ENCODE measurements around the gene ZNF121. TPM values are rescaled to one million over a fixed set of nuclear protein-coding genes. Genes with fewer than 3 reads are reported as not detected.
"Not testable (repeated sequence)": the region's sequence is repeated elsewhere in the genome, so short reads cannot be mapped to it uniquely, and the experiment has no call there.

ZNF121 gene
- total RNA-seq, 1 donor from 2014 or later: 60.0 TPM

DNA sequence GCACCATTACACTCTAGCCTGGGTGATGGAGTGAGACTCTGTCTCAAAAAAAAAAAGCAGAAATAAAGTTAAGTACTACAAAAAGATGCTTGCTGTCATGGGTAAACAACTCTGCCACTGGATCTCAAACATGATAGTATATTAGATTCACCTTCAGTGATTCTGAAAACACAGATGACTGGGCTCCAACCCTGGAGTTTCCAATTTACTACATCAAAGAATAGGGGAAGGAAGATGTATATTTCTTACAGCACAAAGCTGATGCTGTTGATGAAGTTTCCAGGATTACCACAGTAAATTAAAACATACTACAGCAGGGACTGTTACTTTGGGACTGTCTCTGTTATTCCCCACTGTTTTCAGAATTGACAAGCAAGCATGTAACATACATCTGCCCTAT, 31.5 kb upstream of the ZNF121 start:
- TF ChIP-seq, protein P1, sequence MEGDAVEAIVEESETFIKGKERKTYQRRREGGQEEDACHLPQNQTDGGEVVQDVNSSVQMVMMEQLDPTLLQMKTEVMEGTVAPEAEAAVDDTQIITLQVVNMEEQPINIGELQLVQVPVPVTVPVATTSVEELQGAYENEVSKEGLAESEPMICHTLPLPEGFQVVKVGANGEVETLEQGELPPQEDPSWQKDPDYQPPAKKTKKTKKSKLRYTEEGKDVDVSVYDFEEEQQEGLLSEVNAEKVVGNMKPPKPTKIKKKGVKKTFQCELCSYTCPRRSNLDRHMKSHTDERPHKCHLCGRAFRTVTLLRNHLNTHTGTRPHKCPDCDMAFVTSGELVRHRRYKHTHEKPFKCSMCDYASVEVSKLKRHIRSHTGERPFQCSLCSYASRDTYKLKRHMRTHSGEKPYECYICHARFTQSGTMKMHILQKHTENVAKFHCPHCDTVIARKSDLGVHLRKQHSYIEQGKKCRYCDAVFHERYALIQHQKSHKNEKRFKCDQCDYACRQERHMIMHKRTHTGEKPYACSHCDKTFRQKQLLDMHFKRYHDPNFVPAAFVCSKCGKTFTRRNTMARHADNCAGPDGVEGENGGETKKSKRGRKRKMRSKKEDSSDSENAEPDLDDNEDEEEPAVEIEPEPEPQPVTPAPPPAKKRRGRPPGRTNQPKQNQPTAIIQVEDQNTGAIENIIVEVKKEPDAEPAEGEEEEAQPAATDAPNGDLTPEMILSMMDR (conservative IDR thresholded peaks at IDR 0.05): no peak
- Mint-ChIP-seq H3K27me3 (no peaks in the 10 kb centered on the region), H3K4me3 (no peak overlapping the region), H3K4me1 (ENCODE audit: unreplicated experiment) (no peaks in the 10 kb centered on the region), H3K36me3 (peaks cover 68% of the 10 kb centered on the region), H3K27ac (no peak overlapping the region), H3K9me3 (no peaks in the 10 kb centered on the region)
- DNase-seq (ENCODE audit: extremely low spot score, unreplicated experiment): no peak

DNA sequence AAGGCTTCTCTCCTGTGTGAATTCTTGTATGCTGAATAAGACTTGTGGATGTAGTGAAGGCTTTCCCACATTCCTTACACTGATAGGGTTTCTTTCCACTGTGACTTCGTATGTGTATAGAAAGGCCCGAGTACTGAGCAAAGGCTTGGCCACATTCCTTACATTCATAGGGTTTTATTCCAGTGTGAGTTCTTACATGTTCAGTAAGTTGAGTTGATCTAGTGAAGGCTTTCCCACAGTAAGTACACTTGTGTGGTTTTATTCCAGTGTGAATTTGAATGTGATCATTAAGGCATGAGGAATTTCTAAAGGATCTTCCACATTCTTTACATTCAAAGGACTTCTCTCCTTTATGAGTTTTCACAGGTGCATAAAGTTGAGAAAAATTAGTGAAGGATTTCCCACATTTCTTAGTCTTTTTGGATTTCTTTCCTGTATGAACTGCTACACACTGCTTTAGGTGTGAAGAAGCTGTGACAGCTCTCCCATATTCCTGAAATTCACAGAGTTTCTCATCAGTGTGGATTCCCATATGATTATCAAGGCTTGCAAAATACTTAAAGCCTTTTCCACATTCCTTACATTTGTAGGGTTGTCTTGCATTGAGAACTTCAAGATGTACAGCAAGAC, 26.3 kb upstream of the ZNF121 start:
- Mint-ChIP-seq H3K27me3 (no peaks in the 10 kb centered on the region), H3K27ac (no peak overlapping the region), H3K4me3 (no peak overlapping the region), H3K4me1 (ENCODE audit: unreplicated experiment) (no peaks in the 10 kb centered on the region), H3K36me3 (peaks cover 76% of the 10 kb centered on the region), H3K9me3 (peaks cover 19% of the 10 kb centered on the region)
- TF ChIP-seq, protein P1 (conservative IDR thresholded peaks at IDR 0.05): no peak
- no peak for DNase-seq (ENCODE audit: extremely low spot score, unreplicated experiment)

DNA sequence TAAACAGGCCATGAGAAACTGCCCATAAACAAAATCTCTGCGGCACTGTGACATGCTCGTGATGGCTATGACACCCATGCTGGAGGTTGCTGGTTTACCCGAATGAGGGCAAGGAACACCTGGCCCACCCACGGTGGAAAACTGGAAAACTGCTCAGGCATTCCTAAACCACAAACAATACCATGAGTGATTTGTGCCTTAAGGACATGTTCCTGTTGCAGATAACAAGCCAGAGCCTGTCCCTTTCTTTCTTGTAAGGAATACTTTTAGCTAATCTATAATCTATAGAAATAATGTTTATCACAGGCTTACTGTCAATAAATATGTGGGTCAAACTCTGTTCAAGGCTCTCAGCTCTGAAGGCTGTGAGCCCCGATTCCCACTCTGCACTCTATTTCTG, 24.6 kb upstream of the ZNF121 start:
- peaks cover 19% of the 10 kb centered on the region for H3K9me3 Mint-ChIP-seq
- peaks cover 63% of the 10 kb centered on the region for H3K36me3 Mint-ChIP-seq
- H3K27me3 Mint-ChIP-seq: no peaks in the 10 kb centered on the region
- DNase-seq (ENCODE audit: extremely low spot score, unreplicated experiment): no peak
- H3K27ac Mint-ChIP-seq: no peak overlapping the region
- H3K4me3 Mint-ChIP-seq: no peak overlapping the region
- no peaks in the 10 kb centered on the region for H3K4me1 Mint-ChIP-seq (ENCODE audit: unreplicated experiment)
- TF ChIP-seq, protein P1 (conservative IDR thresholded peaks at IDR 0.05): no peak

DNA sequence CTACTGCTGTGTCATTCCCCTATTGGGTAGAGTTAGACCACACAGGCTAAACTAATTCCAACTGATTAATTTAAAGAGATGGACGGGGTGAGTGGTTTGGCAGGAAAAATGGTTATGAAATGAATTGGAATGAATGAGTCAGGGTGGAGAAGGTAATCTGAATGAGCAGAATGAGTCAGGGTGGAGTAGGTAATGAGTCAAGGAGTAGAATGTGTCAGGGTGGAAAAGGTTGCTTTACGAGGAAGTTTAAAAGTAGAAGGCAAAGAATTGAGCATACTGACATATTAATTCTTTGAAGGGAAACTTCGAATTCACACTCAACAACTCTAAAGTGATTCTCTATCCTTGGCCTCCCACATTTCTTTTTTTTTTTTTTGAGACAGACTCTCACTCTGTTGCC, 12.7 kb upstream of the ZNF121 start:
- TF ChIP-seq, protein P1 (conservative IDR thresholded peaks at IDR 0.05): no peak
- no peak for DNase-seq (ENCODE audit: extremely low spot score, unreplicated experiment)
- H3K9me3 Mint-ChIP-seq: peaks cover 9% of the 10 kb centered on the region
- peaks cover 18% of the 10 kb centered on the region for H3K27me3 Mint-ChIP-seq
- H3K4me1 Mint-ChIP-seq (ENCODE audit: unreplicated experiment): no peaks in the 10 kb centered on the region
- no peaks in the 10 kb centered on the region for H3K36me3 Mint-ChIP-seq
- peak overlapping the region; percentile 83 for H3K27ac Mint-ChIP-seq
- H3K4me3 Mint-ChIP-seq: peak overlapping the region; percentile 29

DNA sequence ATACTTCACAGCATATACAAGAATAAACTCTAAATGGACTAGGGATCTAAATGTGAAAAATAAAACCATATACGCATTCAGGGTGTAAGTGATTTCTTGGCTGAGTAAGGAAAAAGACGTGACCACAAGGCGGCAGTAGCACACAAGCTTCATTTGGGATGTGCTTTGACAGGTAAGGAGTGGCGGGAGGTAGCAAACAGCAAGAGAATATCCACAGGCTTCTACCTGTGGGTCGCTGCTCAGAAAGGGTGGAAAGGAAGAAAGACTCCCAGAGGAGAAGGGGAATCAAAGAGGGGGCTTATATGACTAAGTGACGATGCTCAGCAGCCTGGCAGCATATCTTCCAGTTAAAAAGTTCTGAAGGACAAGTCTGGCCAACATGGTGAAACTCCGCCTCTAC, 2.5 kb upstream of the ZNF121 start:
- TF ChIP-seq, protein P1 (conservative IDR thresholded peaks at IDR 0.05): peak; percentile 79
- peaks cover 21% of the 10 kb centered on the region for H3K27me3 Mint-ChIP-seq
- H3K27ac Mint-ChIP-seq: peak overlapping the region; percentile 19
- H3K36me3 Mint-ChIP-seq: peaks cover 6% of the 10 kb centered on the region
- H3K9me3 Mint-ChIP-seq: peaks cover 5% of the 10 kb centered on the region
- H3K4me3 Mint-ChIP-seq: peak overlapping the region; percentile 6
- no peak for DNase-seq (ENCODE audit: extremely low spot score, unreplicated experiment)
- H3K4me1 Mint-ChIP-seq (ENCODE audit: unreplicated experiment): peaks cover 9% of the 10 kb centered on the region

DNA sequence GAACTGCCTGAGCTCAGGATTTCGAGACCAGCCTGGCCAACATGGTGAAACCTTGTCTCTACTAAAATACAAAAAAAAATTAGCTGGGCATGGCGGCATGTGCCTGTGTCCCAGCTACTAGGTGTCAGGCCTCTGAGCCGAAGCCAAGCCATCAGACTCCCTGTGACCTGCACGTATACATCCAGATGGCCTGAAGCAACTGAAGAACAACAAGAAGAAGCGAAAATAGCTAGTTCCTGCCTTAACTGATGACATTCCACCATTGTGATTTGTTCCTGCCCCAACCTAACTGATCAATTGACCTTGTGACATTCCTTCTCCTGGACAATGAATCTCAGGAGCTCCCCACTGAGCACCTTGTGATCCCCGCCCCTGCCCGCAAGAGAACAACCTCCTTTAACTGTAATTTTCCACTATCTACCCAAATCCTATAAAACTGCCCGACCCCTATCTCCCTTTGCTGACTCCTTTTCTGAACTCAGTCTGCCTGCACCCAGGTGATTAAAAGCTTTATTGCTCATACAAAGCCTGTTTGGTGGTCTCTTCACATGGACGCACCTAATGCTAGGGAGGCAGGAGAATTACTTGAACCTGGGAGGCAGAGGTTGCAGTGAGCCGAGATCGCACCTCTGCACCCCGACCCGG, 2.1 kb downstream of the ZNF121 start:
- peak overlapping the region; percentile 83 for H3K27ac Mint-ChIP-seq
- DNase-seq (ENCODE audit: extremely low spot score, unreplicated experiment): not testable (repeated sequence)

More for the DNA sequence above, 2.1 kb downstream of the ZNF121 start:
- H3K36me3 Mint-ChIP-seq: peaks cover 44% of the 10 kb centered on the region
- not testable (repeated sequence) for H3K4me1 Mint-ChIP-seq (ENCODE audit: unreplicated experiment); H3K27me3 Mint-ChIP-seq
- H3K9me3 Mint-ChIP-seq: peaks cover 17% of the 10 kb centered on the region
- H3K4me3 Mint-ChIP-seq: peak overlapping the region; percentile 87

All from type B pancreatic cell (in vitro differentiated cells).